Panc1 (cell line): Measurements from ENCODE around the gene CLEC2B. TPM values are rescaled to one million over a fixed set of nuclear protein-coding genes. Genes with fewer than 3 reads are reported as not detected.

Experiments used
- ATAC-seq: fragments of 200-7000 bp; cut with Tn5 transposase; 2 replicates; pipeline ENCODE4 v1.9.1; 2020; ENCODE audit warnings: mild to moderate bottlenecking, moderate library complexity
- BruUV-seq: library from RNA; stranded (reverse); fragments of 400-500 nt; replicated peaks from 2 replicates; lab custom pipeline; 2021; lab: Mats Ljungman, UMichigan
- CTCF ChIA-PET: fragments of 300-600 bp; sonication (Branson Sonifier 250); formaldehyde crosslinking; loops from one replicate; lab custom pipeline; 2022; ENCODE audit warnings: antibody characterized with exemption; lab: Charles Lee
- POLR2A ChIA-PET: fragments of 300-600 bp; sonication (Branson Sonifier 250); formaldehyde crosslinking; loops from one replicate; lab custom pipeline; 2022; ENCODE audit warnings: antibody characterized with exemption; lab: Charles Lee
- DNase-seq: peaks from one replicate; pipeline ENCODE4 v3.0.0-alpha.2; 2010; ENCODE audit warnings: low read depth, low spot score
- H3K27ac ChIP-seq: 2 replicates; pipeline ENCODE4 v1.5.1; 2011; ENCODE audit warnings: mild to moderate bottlenecking, low read length, inconsistent platforms
- H3K27me3 ChIP-seq: fragments of 200-500 bp; sonication (Bioruptor generic); 2 replicates; pipeline ENCODE4 v1.6.0; 2014; ENCODE audit warnings: low read length, inconsistent platforms; ENCODE audit not compliant: control insufficient read depth, insufficient read depth
- H3K36me3 ChIP-seq: fragments of 200-500 bp; sonication (Bioruptor generic); 2 replicates; pipeline ENCODE4 v1.5.1; 2014; ENCODE audit warnings: inconsistent platforms, mild to moderate bottlenecking, low read length, moderate library complexity; ENCODE audit not compliant: control insufficient read depth, insufficient read depth
- H3K4me1 ChIP-seq: 2 replicates; pipeline ENCODE4 v1.5.1; 2011; ENCODE audit warnings: inconsistent platforms, mild to moderate bottlenecking, low read length, moderate library complexity; ENCODE audit not compliant: control insufficient read depth, insufficient read depth
- H3K4me3 ChIP-seq, 2 experiments: 2 replicates each; pipeline ENCODE4 v1.5.1; 2011 to 2012; ENCODE audit warnings: low read depth in 2 of 2, low read length in 2 of 2, mild to moderate bottlenecking in 2 of 2, inconsistent platforms in 1 of 2, moderate library complexity in 1 of 2
- H3K9me3 ChIP-seq: fragments of 200-500 bp; sonication (Bioruptor generic); 2 replicates; pipeline ENCODE4 v1.5.1; 2014; ENCODE audit warnings: low read depth, mild to moderate bottlenecking, inconsistent platforms, low read length, moderate library complexity; ENCODE audit not compliant: control insufficient read depth, insufficient read depth
- CTCF ChIP-seq: fragments of 450-650 bp; IDR thresholded peaks from 2 replicates; pipeline ENCODE4 v1.5.1; 2017; ENCODE audit warnings: mild to moderate bottlenecking
- POLR2AphosphoS5 ChIP-seq: IDR thresholded peaks from 2 replicates; pipeline ENCODE4 v1.6.1; 2012; ENCODE audit warnings: mild to moderate bottlenecking, low read depth, low read length, moderate library complexity
- REST ChIP-seq, 2 experiments: IDR thresholded peaks; 2 replicates each; pipeline ENCODE4 v1.6.1; 2011 to 2012; ENCODE audit warnings: low read depth in 2 of 2, control low read depth in 1 of 2, low read length in 1 of 2, mild to moderate bottlenecking in 1 of 2, moderate library complexity in 1 of 2; ENCODE audit not compliant: insufficient read depth in 1 of 2
- SIN3A ChIP-seq: IDR thresholded peaks from 2 replicates; pipeline ENCODE4 v1.6.1; 2012; ENCODE audit warnings: low read depth, mild to moderate bottlenecking, low read length, moderate library complexity, borderline replicate concordance; ENCODE audit not compliant: insufficient read depth
- TCF7L2 ChIP-seq: IDR thresholded peaks from 2 replicates; pipeline ENCODE4 v1.6.1; 2011; ENCODE audit warnings: mild to moderate bottlenecking, low read depth, low read length, inconsistent platforms
- in situ Hi-C: cut with HindIII; loops from 2 replicates; pipeline ENCODE4 v1.10.0; 2016; ENCODE audit warnings: low sequenced_read_pairs, low pct_unique_long_range_greater_than_20kb
- intact Hi-C: fragments of 100-400 bp; cut with micrococcal nuclease; formaldehyde crosslinking; loops from one replicate; pipeline ENCODE4 v1.10.0; 2022; ENCODE audit not compliant: unreplicated experiment
- total RNA-seq: library from RNA; stranded (reverse); gene quantifications from one replicate; pipeline ENCODE4 v1.2.1, GENCODE V29; 2021; ENCODE audit not compliant: unreplicated experiment

The CLEC2B gene
- total RNA-seq, 1 experiment from 2014 or later = 2.4 TPM

- no peaks in the 10 kb centered on the region for H3K4me1 ChIP-seq
- ATAC-seq (no peak), DNase-seq (no peak)
- H3K4me3 ChIP-seq = no peak overlapping the region
- in situ Hi-C loops = no loop called here
- ChIA-PET POLR2A (no interaction called here), CTCF (interaction anchor here (0.6 kb wide), 1 partner anchor 1658 kb away, joined by 5 read pairs; no protein-coding TSS in a partner anchor)
- intact Hi-C loops = no loop called here
- H3K9me3 ChIP-seq = no peaks in the 10 kb centered on the region
- TF ChIP-seq REST (IDR thresholded peaks at IDR 0.05; ENCODE audit: insufficient read depth in 1 of 2, low read depth in 2 of 2, low read length in 1 of 2) (no peak), POLR2AphosphoS5 (no peak), CTCF (no peak), SIN3A (no peak), TCF7L2 (no peak)
- no peaks in the 10 kb centered on the region for H3K36me3 ChIP-seq
- H3K27ac ChIP-seq = no peak overlapping the region
- no peaks in the 10 kb centered on the region for H3K27me3 ChIP-seq
- no TSS peak for BruUV-seq
These were observed 39.2 kb downstream of the CLEC2B start for GRCh38 chr12:9829982-9830381.

- H3K9me3 ChIP-seq = no peaks in the 10 kb centered on the region
- in situ Hi-C loops = no loop called here
- ChIA-PET CTCF (no interaction called here), POLR2A (no interaction called here)
- no peaks in the 10 kb centered on the region for H3K36me3 ChIP-seq
- H3K4me1 ChIP-seq = no peaks in the 10 kb centered on the region
- H3K27me3 ChIP-seq = no peaks in the 10 kb centered on the region
- BruUV-seq = no TSS peak
- ATAC-seq (no peak), DNase-seq (no peak)
- H3K4me3 ChIP-seq = no peak overlapping the region
- TF ChIP-seq REST (IDR thresholded peaks at IDR 0.05; ENCODE audit: insufficient read depth in 1 of 2, low read depth in 2 of 2, low read length in 1 of 2) (no peak), TCF7L2 (no peak), SIN3A (no peak), POLR2AphosphoS5 (no peak), CTCF (no peak)
- intact Hi-C loops = no loop called here
- no peak overlapping the region for H3K27ac ChIP-seq
These were observed 39.7 kb downstream of the CLEC2B start for GRCh38 chr12:9829483-9829882.
